Measurements from ENCODE around the gene SLC25A33.

GRCh38 chr1:9600861-9601834, 61.9 kb downstream of the SLC25A33 start:
- TF ChIP-seq CTCF (IDR thresholded peaks at IDR 0.05) (no peak), EZH2 (IDR thresholded peaks at IDR 0.05) (no peak)

Measured in neural progenitor cell (in vitro differentiated cells).